KMS-11 (cell line): Measurements from ENCODE around the gene SLC38A10.

ENCODE experiments used
- H2AFZ ChIP-seq: fragments of 200-600 bp; sonication (generic); 2 replicates; pipeline ENCODE4 v1.6.1; 2016; ENCODE audit warnings: antibody characterized with exemption, mixed run types, low read depth
- H3K27ac ChIP-seq: fragments of 200-600 bp; sonication (generic); 2 replicates; pipeline ENCODE4 v1.6.1; 2016; ENCODE audit warnings: mild to moderate bottlenecking, mixed run types
- H3K27me3 ChIP-seq: fragments of 200-600 bp; sonication (generic); 2 replicates; pipeline ENCODE4 v1.6.1; 2017; ENCODE audit warnings: mild to moderate bottlenecking, low read depth, mixed run types, moderate library complexity; ENCODE audit not compliant: insufficient read depth
- H3K36me3 ChIP-seq: fragments of 200-600 bp; sonication (generic); 2 replicates; pipeline ENCODE4 v1.6.1; 2017; ENCODE audit warnings: mild to moderate bottlenecking, mixed run types; ENCODE audit not compliant: insufficient read depth
- H3K4me1 ChIP-seq: fragments of 200-600 bp; sonication (generic); 2 replicates; pipeline ENCODE4 v1.6.1; 2016; ENCODE audit warnings: mild to moderate bottlenecking, low read depth, mixed run types; ENCODE audit not compliant: poor library complexity, severe bottlenecking
- H3K4me2 ChIP-seq: fragments of 200-600 bp; sonication (generic); 2 replicates; pipeline ENCODE4 v1.7.0; 2016; ENCODE audit warnings: mild to moderate bottlenecking, mixed run types
- H3K4me3 ChIP-seq: fragments of 200-600 bp; sonication (generic); IDR thresholded peaks from 2 replicates; pipeline ENCODE4 v1.6.1; 2017; ENCODE audit warnings: low read depth, low read length, mixed read lengths; ENCODE audit not compliant: insufficient read depth
- H3K79me2 ChIP-seq: fragments of 200-600 bp; sonication (generic); 2 replicates; pipeline ENCODE4 v1.6.1; 2016; ENCODE audit warnings: low read depth, mixed run types; ENCODE audit not compliant: insufficient read depth
- H3K9ac ChIP-seq: fragments of 200-600 bp; sonication (generic); 2 replicates; pipeline ENCODE4 v1.6.1; 2016; ENCODE audit warnings: mild to moderate bottlenecking, mixed run types
- H4K20me1 ChIP-seq: fragments of 200-600 bp; sonication (generic); 2 replicates; pipeline ENCODE4 v1.6.1; 2016; ENCODE audit warnings: mild to moderate bottlenecking, mixed run types; ENCODE audit not compliant: insufficient read depth
- CTCF ChIP-seq: fragments of 200-600 bp; sonication (generic); conservative IDR thresholded peaks from 2 replicates; pipeline ENCODE4 v1.6.1; 2017; ENCODE audit warnings: low read depth, mild to moderate bottlenecking, antibody characterized with exemption, low read length, moderate library complexity, mixed read lengths

Gene SLC38A10

GRCh38 chr17:81243333-81243664, 51.8 kb downstream of the SLC38A10 start:
- no peak overlapping the region for H3K4me3 ChIP-seq
- peaks cover 13% of the 10 kb centered on the region for H3K4me1 ChIP-seq
- H3K36me3 ChIP-seq, result no peaks in the 10 kb centered on the region
- H3K27ac ChIP-seq, result no peak overlapping the region
- no peaks in the 10 kb centered on the region for H4K20me1 ChIP-seq
- no peak overlapping the region for H3K9ac ChIP-seq
- no peaks in the 10 kb centered on the region for H3K27me3 ChIP-seq
- H2AFZ ChIP-seq, result no peak overlapping the region
- TF ChIP-seq CTCF, result no peak
- H3K79me2 ChIP-seq, result peaks cover 23% of the 10 kb centered on the region
- no peak overlapping the region for H3K4me2 ChIP-seq

GRCh38 chr17:81242421-81243332, 52.4 kb downstream of the SLC38A10 start:
- H4K20me1 ChIP-seq, result no peaks in the 10 kb centered on the region
- H3K4me2 ChIP-seq, result no peak overlapping the region
- no peaks in the 10 kb centered on the region for H3K36me3 ChIP-seq
- peaks cover 29% of the 10 kb centered on the region for H3K79me2 ChIP-seq
- no peak overlapping the region for H3K4me3 ChIP-seq
- no peak overlapping the region for H3K9ac ChIP-seq
- no peak for TF ChIP-seq CTCF
- no peak overlapping the region for H2AFZ ChIP-seq
- H3K27ac ChIP-seq, result no peak overlapping the region
- H3K4me1 ChIP-seq, result peaks cover 19% of the 10 kb centered on the region
- no peaks in the 10 kb centered on the region for H3K27me3 ChIP-seq

GRCh38 chr17:81241648-81242420, 53.3 kb downstream of the SLC38A10 start:
- Histone ChIP-seq H3K9ac (no peak overlapping the region), H2AFZ (no peak overlapping the region), H3K79me2 (peaks cover 29% of the 10 kb centered on the region), H3K36me3 (no peaks in the 10 kb centered on the region), H3K4me2 (no peak overlapping the region), H3K4me1 (peaks cover 22% of the 10 kb centered on the region), H3K27me3 (no peaks in the 10 kb centered on the region), H4K20me1 (no peaks in the 10 kb centered on the region), H3K27ac (no peak overlapping the region), H3K4me3 (no peak overlapping the region)
- peak; percentile 74 for TF ChIP-seq CTCF

GRCh38 chr17:81241203-81241602, 53.9 kb downstream of the SLC38A10 start:
- Histone ChIP-seq H3K27ac (no peak overlapping the region), H3K4me1 (peaks cover 22% of the 10 kb centered on the region), H3K9ac (no peak overlapping the region), H3K4me2 (peak overlapping the region; percentile 59; the same call in 1 of the 2 replicates), H3K4me3 (no peak overlapping the region), H3K79me2 (peaks cover 29% of the 10 kb centered on the region), H4K20me1 (no peaks in the 10 kb centered on the region), H3K27me3 (no peaks in the 10 kb centered on the region), H2AFZ (no peak overlapping the region), H3K36me3 (no peaks in the 10 kb centered on the region)
- TF ChIP-seq CTCF, result no peak
